IMR-90 (cell line): ENCODE data around the gene BEX3. TPM values are rescaled to one million over a fixed set of nuclear protein-coding genes. Genes with fewer than 3 reads are reported as not detected.

Experiments used
- ATAC-seq: fragments of 200-7000 bp; cut with Tn5 transposase; 2 replicates; pipeline ENCODE4 v1.9.1; 2020; ENCODE audit warnings: low read depth, mild to moderate bottlenecking, moderate library complexity
- BruUV-seq: library from RNA; stranded (reverse); fragments of 400-500 nt; replicated peaks from 2 replicates; lab custom pipeline; 2021; lab: Mats Ljungman, UMichigan
- CTCF ChIA-PET: fragments of 300-600 bp; formaldehyde crosslinking; extraction: SDS; loops from one replicate; lab custom pipeline; 2021; ENCODE audit warnings: antibody characterized with exemption; lab: Yijun Ruan, JAX
- POLR2A ChIA-PET: fragments of 300-600 bp; sonication (Branson Sonifier 250); formaldehyde crosslinking; loops from one replicate; lab custom pipeline; 2022; ENCODE audit warnings: antibody characterized with exemption; ENCODE audit not compliant: unreplicated experiment; lab: Charles Lee
- DNase-seq: peaks from one replicate; pipeline ENCODE4 v3.0.0; 2013
- H2AFZ ChIP-seq: replicated peaks from 2 replicates; pipeline ENCODE3; 2013; ENCODE audit warnings: low read length, mild to moderate bottlenecking; ENCODE audit not compliant: poor library complexity
- H2AK5ac ChIP-seq: 2 replicates; pipeline ENCODE4 v1.6.1; 2013; ENCODE audit warnings: low read depth, low read length, inconsistent platforms
- H2AK9ac ChIP-seq: replicated peaks from 2 replicates; pipeline ENCODE3; 2013; ENCODE audit warnings: mild to moderate bottlenecking, low read depth, low read length, moderate library complexity; ENCODE audit not compliant: poor library complexity
- H2BK120ac ChIP-seq: 2 replicates; pipeline ENCODE4 v1.6.1; 2013; ENCODE audit warnings: low read depth, low read length, inconsistent platforms
- H2BK15ac ChIP-seq: 3 replicates; pipeline ENCODE4 v1.6.1; 2013; ENCODE audit warnings: low read depth, low read length, inconsistent platforms
- H2BK20ac ChIP-seq: 2 replicates; pipeline ENCODE4 v1.6.1; 2013; ENCODE audit warnings: low read depth, mild to moderate bottlenecking, inconsistent platforms, low read length, moderate library complexity
- H2BK5ac ChIP-seq: 2 replicates; pipeline ENCODE4 v1.6.1; 2013; ENCODE audit warnings: mild to moderate bottlenecking, low read depth, low read length, inconsistent platforms; ENCODE audit not compliant: poor library complexity, severe bottlenecking
- H3K14ac ChIP-seq: replicated peaks from 2 replicates; pipeline ENCODE4 v1.6.1; 2013; ENCODE audit warnings: low read depth, low read length, inconsistent platforms
- H3K18ac ChIP-seq: 2 replicates; pipeline ENCODE4 v1.6.1; 2013; ENCODE audit warnings: low read depth, low read length, control low read depth
- H3K23ac ChIP-seq: 2 replicates; pipeline ENCODE4 v1.6.1; 2013; ENCODE audit warnings: low read depth, low read length, inconsistent platforms
- H3K27ac ChIP-seq: 2 replicates; pipeline ENCODE4 v1.5.1; 2013; ENCODE audit warnings: mild to moderate bottlenecking, control low read depth, low read length; ENCODE audit not compliant: insufficient read depth
- H3K27me3 ChIP-seq: 2 replicates; pipeline ENCODE4 v1.6.1; 2013; ENCODE audit warnings: low read length; ENCODE audit not compliant: control insufficient read depth, insufficient read depth
- H3K36me3 ChIP-seq: 2 replicates; pipeline ENCODE4 v1.6.1; 2013; ENCODE audit warnings: low read length, mixed read lengths; ENCODE audit not compliant: control insufficient read depth, insufficient read depth
- H3K4ac ChIP-seq: 2 replicates; pipeline ENCODE4 v1.6.1; 2013; ENCODE audit warnings: low read depth, low read length, inconsistent platforms
- H3K4me1 ChIP-seq: 2 replicates; pipeline ENCODE4 v1.6.1; 2013; ENCODE audit warnings: low read length, mixed read lengths; ENCODE audit not compliant: control insufficient read depth, insufficient read depth
- H3K4me2 ChIP-seq: 2 replicates; pipeline ENCODE4 v1.6.1; 2013; ENCODE audit warnings: low read depth, mild to moderate bottlenecking, control low read depth, low read length, moderate library complexity
- H3K4me3 ChIP-seq: 2 replicates; pipeline ENCODE4 v1.5.1; 2013; ENCODE audit warnings: low read depth, mild to moderate bottlenecking, control low read depth, low read length, moderate library complexity; ENCODE audit not compliant: insufficient read depth
- H3K56ac ChIP-seq: 2 replicates; pipeline ENCODE4 v1.6.1; 2013; ENCODE audit warnings: low read length, inconsistent platforms; ENCODE audit not compliant: insufficient read depth; ENCODE audit errors: extremely low read depth
- H3K79me1 ChIP-seq, 2 experiments: 2 replicates each; pipeline ENCODE4 v1.6.1; 2013; ENCODE audit warnings: low read length in 2 of 2, inconsistent platforms in 1 of 2, low read depth in 1 of 2
- H3K9ac ChIP-seq: 2 replicates; pipeline ENCODE4 v1.6.1; 2013; ENCODE audit warnings: low read depth, low read length, control low read depth
- H3K9me1 ChIP-seq: 2 replicates; pipeline ENCODE4 v1.6.1; 2013; ENCODE audit warnings: low read length, inconsistent platforms; ENCODE audit not compliant: insufficient read depth
- H3K9me3 ChIP-seq: 2 replicates; pipeline ENCODE4 v1.6.1; 2013; ENCODE audit warnings: low read length; ENCODE audit not compliant: control insufficient read depth, insufficient read depth
- H4K20me1 ChIP-seq: 2 replicates; pipeline ENCODE4 v1.6.1; 2013; ENCODE audit warnings: low read length, inconsistent platforms; ENCODE audit not compliant: insufficient read depth
- H4K5ac ChIP-seq: 2 replicates; pipeline ENCODE4 v1.6.1; 2013; ENCODE audit warnings: mild to moderate bottlenecking, low read depth, low read length, control low read depth
- H4K8ac ChIP-seq, 2 experiments: 2 replicates each; pipeline ENCODE4 v1.6.1; 2013; ENCODE audit warnings: low read depth in 2 of 2, low read length in 2 of 2, control low read depth in 1 of 2, inconsistent platforms in 1 of 2
- H4K91ac ChIP-seq: 2 replicates; pipeline ENCODE4 v1.6.1; 2013; ENCODE audit warnings: low read depth, low read length, inconsistent platforms; ENCODE audit not compliant: insufficient read depth
- BHLHE40 ChIP-seq: fragments of 150-350 bp; IDR thresholded peaks from 2 replicates; pipeline ENCODE4 v1.6.1; 2016; ENCODE audit warnings: mild to moderate bottlenecking, low read depth, low read length
- CEBPB ChIP-seq: IDR thresholded peaks from 2 replicates; pipeline ENCODE4 v1.6.1; 2012; ENCODE audit warnings: low read depth, low read length, improper control_type of control experiment
- CHD1 ChIP-seq: IDR thresholded peaks from 2 replicates; pipeline ENCODE4 v1.6.1; 2012; ENCODE audit warnings: low read depth, low read length, improper control_type of control experiment
- ELK1 ChIP-seq: fragments of 150-350 bp; IDR thresholded peaks from 2 replicates; pipeline ENCODE4 v1.6.1; 2016; ENCODE audit warnings: low read depth, mild to moderate bottlenecking, low read length, moderate library complexity, borderline replicate concordance
- FOS ChIP-seq: fragments of 150-350 bp; IDR thresholded peaks from 2 replicates; pipeline ENCODE4 v1.6.1; 2016; ENCODE audit warnings: low read depth, low read length
- MAFK ChIP-seq: IDR thresholded peaks from 2 replicates; pipeline ENCODE4 v1.6.1; 2012; ENCODE audit warnings: low read depth, low read length, improper control_type of control experiment
- MXI1 ChIP-seq: IDR thresholded peaks from 2 replicates; pipeline ENCODE4 v1.6.1; 2012; ENCODE audit warnings: low read depth, mild to moderate bottlenecking, low read length, moderate library complexity, borderline replicate concordance
- NFE2L2 ChIP-seq: fragments of 150-350 bp; IDR thresholded peaks from 2 replicates; pipeline ENCODE4 v1.6.1; 2016; ENCODE audit warnings: low read depth, mild to moderate bottlenecking, low read length
- POLR2A ChIP-seq: IDR thresholded peaks from 2 replicates; pipeline ENCODE4 v1.6.1; 2012; ENCODE audit warnings: mild to moderate bottlenecking, low read depth, low read length
- RAD21 ChIP-seq: IDR thresholded peaks from 2 replicates; pipeline ENCODE4 v1.6.1; 2012; ENCODE audit warnings: low read length, improper control_type of control experiment
- RCOR1 ChIP-seq: IDR thresholded peaks from 2 replicates; pipeline ENCODE4 v1.6.1; 2012; ENCODE audit warnings: mild to moderate bottlenecking, low read length, improper control_type of control experiment; ENCODE audit not compliant: insufficient replicate concordance
- RFX5 ChIP-seq: IDR thresholded peaks from 2 replicates; pipeline ENCODE4 v1.8.0; 2012; ENCODE audit warnings: low read depth, mild to moderate bottlenecking, low read length, moderate library complexity
- SMC3 ChIP-seq: fragments of 150-350 bp; IDR thresholded peaks from 2 replicates; pipeline ENCODE4 v1.6.1; 2016; ENCODE audit warnings: low read depth, mild to moderate bottlenecking, antibody characterized with exemption, low read length, moderate library complexity
- WGBS, 2 experiments: methylation state at CpG; one replicate each; pipeline versions ENCODE4 v1.1.5 to v1.1.7; 2013; ENCODE audit warnings: missing lambda C conversion rate in 2 of 2; ENCODE audit not compliant: insufficient read length in 1 of 2; ENCODE audit errors: extremely low coverage in 2 of 2; 5-methylcytosine and 5-hydroxymethylcytosine counted together
- dilution Hi-C: fragments of 300-500 bp; cut with HindIII; formaldehyde crosslinking; loops from one replicate; pipeline ENCODE4 v1.14.3; 2018; ENCODE audit warnings: low sequenced_read_pairs; ENCODE audit not compliant: unreplicated experiment
- in situ Hi-C: fragments of 300-500 bp; cut with MboI; formaldehyde crosslinking; loops from 3 replicates; pipeline ENCODE4 v1.14.3; 2019; ENCODE audit warnings: low sequenced_read_pairs, inconsistent platforms, mixed read lengths
- intact Hi-C: fragments of 100-400 bp; cut with micrococcal nuclease; formaldehyde crosslinking; loops from 2 replicates; pipeline ENCODE4 v1.10.0; 2022
- polyA plus RNA-seq, 3 experiments: library from polyadenylated mRNA; depleted of rRNA; stranded (reverse); fragments of >200 nt; gene quantifications; 2 replicates each; pipeline ENCODE4 v1.2.3, GENCODE V29; 2012; ENCODE audit warnings: low replicate concordance in 1 of 3
- total RNA-seq: library from RNA; depleted of rRNA; stranded (reverse); fragments of >200 nt; gene quantifications from 2 replicates; pipeline ENCODE4 v1.2.3, GENCODE V29; 2012
- TF ChIP-seq, protein P1 (sequence below): conservative IDR thresholded peaks from 2 replicates; pipeline ENCODE4 v1.5.1; 2012; ENCODE audit warnings: mild to moderate bottlenecking, low read depth, low read length, improper control_type of control experiment
- TF ChIP-seq, protein P2 (sequence below): fragments of 150-350 bp; IDR thresholded peaks from 2 replicates; pipeline ENCODE4 v1.6.1; 2017; ENCODE audit warnings: mild to moderate bottlenecking, antibody characterized with exemption, low read length, low read depth

BEX3 gene
- total and polyA plus RNA-seq, 2 of the 4 experiments (the other 2 are of a cell fraction), result 114 to 409 TPM

DNA sequence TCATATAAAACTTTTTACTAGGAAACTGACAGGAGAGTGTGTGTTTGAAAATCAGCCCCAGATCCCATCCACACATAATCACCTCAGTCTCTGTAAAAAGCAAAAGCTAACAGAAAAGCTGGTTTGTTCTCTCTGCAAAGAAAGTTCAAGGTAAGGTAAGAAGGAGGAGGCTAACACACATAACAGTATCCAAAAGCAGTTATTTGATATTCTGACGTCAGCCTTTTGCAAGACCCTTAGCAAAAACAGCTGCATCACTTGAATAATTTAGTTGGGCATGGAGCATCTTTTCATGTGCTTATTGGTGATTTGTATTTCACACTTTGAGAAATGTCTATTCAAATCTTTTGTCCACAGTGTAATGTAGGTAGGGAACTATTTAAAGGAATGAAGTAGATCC is 14.5 kb upstream of the BEX3 start:
- Histone ChIP-seq H2BK15ac (0 out of 3 replicates have a peak overlapping the region, but pooled peaks have one; percentile 25), H3K9me1 (no peaks in the 10 kb centered on the region; the same call in 1 of the 2 replicates), H4K8ac (0 out of 4 replicates have a peak overlapping the region, but pooled peaks of 1 of the 2 experiments have one; percentile 32), H3K4me2 (peak overlapping the region; percentile 42; the same call in 1 of the 2 replicates), H3K14ac (no peak overlapping the region; the same call in 1 of the 2 replicates), H3K9ac (no peak overlapping the region), H3K36me3 (peaks cover 2% of the 10 kb centered on the region; the same call in 1 of the 2 replicates), H3K4me1 (peaks cover 5% of the 10 kb centered on the region; the same call in 1 of the 2 replicates), H3K79me1 (0 out of 4 replicates have a peak, but pooled peaks cover 0 to 3% of the 10 kb centered on the region in 2 experiments), H2BK5ac (peak overlapping the region; percentile 78), H3K23ac (no peak overlapping the region; the same call in 1 of the 2 replicates), H2AK5ac (no peak overlapping the region), H2AFZ (no peak overlapping the region), H2AK9ac (no peak overlapping the region), H4K91ac (no peak overlapping the region), H4K20me1 (no peaks in the 10 kb centered on the region), H3K56ac (no peak overlapping the region; the same call in 1 of the 2 replicates), H3K27me3 (no peaks in the 10 kb centered on the region), H3K4ac (peak overlapping the region; percentile 39; the same call in 1 of the 2 replicates), H3K27ac (0 out of 2 replicates have a peak overlapping the region, but pooled peaks have one; percentile 5), H4K5ac (no peak overlapping the region; the same call in 1 of the 2 replicates), H3K9me3 (no peaks in the 10 kb centered on the region), H2BK20ac (peak overlapping the region; percentile 42), H2BK120ac (peak overlapping the region; percentile 83; the same call in 1 of the 2 replicates), H3K18ac (peak overlapping the region; percentile 59; the same call in 1 of the 2 replicates), H3K4me3 (no peak overlapping the region)
- DNase-seq, result no peak
- no peak for ATAC-seq
- in situ Hi-C loops, result no loop called here
- intact Hi-C loops, result no loop called here
- dilution Hi-C loops, result no loop called here
- ChIA-PET CTCF (interaction anchor here (1.0 to 1.1 kb wide), 2 partner anchors 9 to 16 kb away, joined by 3 read pairs; no protein-coding TSS in a partner anchor), POLR2A (interaction anchor here (0.6 kb wide), 1 partner anchor 12 kb away, joined by 3 read pairs; no protein-coding TSS in a partner anchor)
- no CpG with 5 or more reads among the region's 1 CpG for WGBS, 2 experiments
- BruUV-seq, result no TSS peak
- no peak for TF ChIP-seq SMC3
- no peak for TF ChIP-seq MAFK
- TF ChIP-seq FOS, result no peak
- no peak for TF ChIP-seq RFX5
- no peak for TF ChIP-seq POLR2A
- TF ChIP-seq CEBPB, result no peak
- TF ChIP-seq, protein P1, sequence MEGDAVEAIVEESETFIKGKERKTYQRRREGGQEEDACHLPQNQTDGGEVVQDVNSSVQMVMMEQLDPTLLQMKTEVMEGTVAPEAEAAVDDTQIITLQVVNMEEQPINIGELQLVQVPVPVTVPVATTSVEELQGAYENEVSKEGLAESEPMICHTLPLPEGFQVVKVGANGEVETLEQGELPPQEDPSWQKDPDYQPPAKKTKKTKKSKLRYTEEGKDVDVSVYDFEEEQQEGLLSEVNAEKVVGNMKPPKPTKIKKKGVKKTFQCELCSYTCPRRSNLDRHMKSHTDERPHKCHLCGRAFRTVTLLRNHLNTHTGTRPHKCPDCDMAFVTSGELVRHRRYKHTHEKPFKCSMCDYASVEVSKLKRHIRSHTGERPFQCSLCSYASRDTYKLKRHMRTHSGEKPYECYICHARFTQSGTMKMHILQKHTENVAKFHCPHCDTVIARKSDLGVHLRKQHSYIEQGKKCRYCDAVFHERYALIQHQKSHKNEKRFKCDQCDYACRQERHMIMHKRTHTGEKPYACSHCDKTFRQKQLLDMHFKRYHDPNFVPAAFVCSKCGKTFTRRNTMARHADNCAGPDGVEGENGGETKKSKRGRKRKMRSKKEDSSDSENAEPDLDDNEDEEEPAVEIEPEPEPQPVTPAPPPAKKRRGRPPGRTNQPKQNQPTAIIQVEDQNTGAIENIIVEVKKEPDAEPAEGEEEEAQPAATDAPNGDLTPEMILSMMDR, result no peak
- TF ChIP-seq, protein P2, sequence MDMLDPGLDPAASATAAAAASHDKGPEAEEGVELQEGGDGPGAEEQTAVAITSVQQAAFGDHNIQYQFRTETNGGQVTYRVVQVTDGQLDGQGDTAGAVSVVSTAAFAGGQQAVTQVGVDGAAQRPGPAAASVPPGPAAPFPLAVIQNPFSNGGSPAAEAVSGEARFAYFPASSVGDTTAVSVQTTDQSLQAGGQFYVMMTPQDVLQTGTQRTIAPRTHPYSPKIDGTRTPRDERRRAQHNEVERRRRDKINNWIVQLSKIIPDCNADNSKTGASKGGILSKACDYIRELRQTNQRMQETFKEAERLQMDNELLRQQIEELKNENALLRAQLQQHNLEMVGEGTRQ, result no peak
- no peak for TF ChIP-seq RCOR1
- no peak for TF ChIP-seq RAD21
- no peak for TF ChIP-seq ELK1
- TF ChIP-seq MXI1, result no peak
- no peak for TF ChIP-seq BHLHE40
- TF ChIP-seq NFE2L2, result no peak
- TF ChIP-seq CHD1, result no peak
